Measurements from ENCODE around the gene BCL10. TPM values are rescaled to one million over a fixed set of nuclear protein-coding genes. Genes with fewer than 3 reads are reported as not detected.

The BCL10 gene
- total and polyA plus RNA-seq, 2 of the 8 experiments (the other 6 are each of a cell fraction or from before 2014, with no cell fraction given), result 7.4 to 29.6 TPM

GRCh38 chr1:85307987-85308832, 31.8 kb upstream of the BCL10 start (continued):
- TF ChIP-seq CHD7 (IDR thresholded peaks at IDR 0.05; ENCODE audit: insufficient replicate concordance, low read length), result no peak
- no peak for TF ChIP-seq CTBP2 (IDR thresholded peaks at IDR 0.05; ENCODE audit: borderline replicate concordance, insufficient read depth, insufficient read length, low read length)
- TF ChIP-seq KDM4A (IDR thresholded peaks at IDR 0.05; ENCODE audit: low read depth, low read length, severe bottlenecking), result no peak
- TF ChIP-seq SRF (IDR thresholded peaks at IDR 0.05; ENCODE audit: low read depth, low read length), result no peak
- no peak for TF ChIP-seq RNF2 (IDR thresholded peaks at IDR 0.05; ENCODE audit: borderline replicate concordance, low read depth, low read length, missing control alignments, poor library complexity, severe bottlenecking)
- no peak for TF ChIP-seq SIX5 (IDR thresholded peaks at IDR 0.05; ENCODE audit: low read depth, low read length)
- no peak for TF ChIP-seq KDM5A (IDR thresholded peaks at IDR 0.05; ENCODE audit: low read length)
- TF ChIP-seq CBX8 (IDR thresholded peaks at IDR 0.05; ENCODE audit: borderline replicate concordance, low read depth, low read length), result no peak
- TF ChIP-seq ZNF274 (IDR thresholded peaks at IDR 0.05; ENCODE audit: borderline replicate concordance, extremely low read depth, low read length), result no peak

Data from H1 (cell line).